ENCODE results near the gene NEK2. TPM values are rescaled to one million over a fixed set of nuclear protein-coding genes. Genes with fewer than 3 reads are reported as not detected.

NEK2 gene
- total and polyA plus RNA-seq, 2 of the 13 experiments (the other 11 are each of a cell fraction or from before 2014, with no cell fraction given) = 10.9 to 40.8 TPM

DNA sequence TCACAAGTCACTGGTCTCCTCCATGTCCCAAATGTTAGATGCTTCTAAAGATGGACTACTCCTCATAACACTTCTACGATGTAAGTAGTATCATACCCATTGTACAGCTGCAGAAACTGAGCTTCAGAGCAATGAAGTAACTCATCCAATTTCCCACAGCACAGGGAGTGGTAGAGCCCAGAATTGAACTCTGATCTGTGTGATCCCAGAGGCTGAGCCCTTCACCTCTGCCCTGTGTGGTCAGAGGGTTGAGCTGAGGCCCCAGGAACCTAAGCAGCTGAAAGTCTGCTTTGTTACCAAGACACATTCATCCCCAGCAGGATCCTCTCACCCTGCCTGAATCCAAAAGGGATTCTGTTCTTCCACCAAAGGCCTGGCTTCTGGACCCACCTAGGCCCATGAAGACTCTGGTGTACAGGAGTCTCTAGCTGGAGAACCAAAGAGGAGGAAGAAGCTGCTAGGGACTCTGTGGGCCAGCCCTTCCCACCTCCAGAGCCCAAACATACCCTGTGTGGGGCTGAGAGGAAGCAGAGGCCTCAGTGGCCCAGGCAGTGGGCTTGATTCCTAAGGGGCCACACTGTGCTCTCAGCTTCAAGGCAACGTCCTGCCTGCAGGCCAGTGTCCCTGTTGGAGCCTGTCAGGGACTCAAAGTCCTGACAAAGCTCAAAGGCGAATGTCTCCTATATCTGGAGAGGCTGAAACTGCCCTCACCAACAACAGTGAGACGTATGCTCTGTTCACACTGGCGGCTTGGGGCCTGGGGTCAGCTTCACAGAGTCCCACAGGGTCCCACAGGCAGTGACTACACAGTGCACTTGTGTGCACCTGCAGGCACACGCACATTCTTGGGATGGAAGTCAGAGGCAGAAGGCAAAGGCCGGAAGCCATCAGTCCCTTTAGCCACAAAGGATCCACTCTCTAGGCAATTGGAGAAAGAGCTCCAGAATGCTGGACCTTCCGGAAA, 56.1 kb downstream of the NEK2 start (continued):
- TF ChIP-seq, protein P1, sequence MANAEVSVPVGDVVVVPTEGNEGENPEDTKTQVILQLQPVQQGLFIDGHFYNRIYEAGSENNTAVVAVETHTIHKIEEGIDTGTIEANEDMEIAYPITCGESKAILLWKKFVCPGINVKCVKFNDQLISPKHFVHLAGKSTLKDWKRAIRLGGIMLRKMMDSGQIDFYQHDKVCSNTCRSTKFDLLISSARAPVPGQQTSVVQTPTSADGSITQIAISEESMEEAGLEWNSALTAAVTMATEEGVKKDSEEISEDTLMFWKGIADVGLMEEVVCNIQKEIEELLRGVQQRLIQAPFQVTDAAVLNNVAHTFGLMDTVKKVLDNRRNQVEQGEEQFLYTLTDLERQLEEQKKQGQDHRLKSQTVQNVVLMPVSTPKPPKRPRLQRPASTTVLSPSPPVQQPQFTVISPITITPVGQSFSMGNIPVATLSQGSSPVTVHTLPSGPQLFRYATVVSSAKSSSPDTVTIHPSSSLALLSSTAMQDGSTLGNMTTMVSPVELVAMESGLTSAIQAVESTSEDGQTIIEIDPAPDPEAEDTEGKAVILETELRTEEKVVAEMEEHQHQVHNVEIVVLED (CRISPR knock-in tag; IDR thresholded peaks at IDR 0.05; ENCODE audit: borderline replicate concordance) = peak; percentile 26; the same call in 1 of the 2 replicates
- peak; percentile 64; the same call in 1 of the 2 replicates for TF ChIP-seq TARDBP (CRISPR knock-in tag; IDR thresholded peaks at IDR 0.05)
- TF ChIP-seq PRDM10 (CRISPR knock-in tag; IDR thresholded peaks at IDR 0.05; ENCODE audit: low read depth) = peak; percentile 95
- no peak for TF ChIP-seq FOXK1 (CRISPR knock-in tag; IDR thresholded peaks at IDR 0.05; ENCODE audit: borderline replicate concordance, low read depth)
- no peak for TF ChIP-seq ZFP36L2 (CRISPR knock-in tag; IDR thresholded peaks at IDR 0.05)
- TF ChIP-seq TOE1 (CRISPR knock-in tag; IDR thresholded peaks at IDR 0.05) = no peak
- no peak; the same call in 1 of the 2 replicates for TF ChIP-seq SP4 (CRISPR knock-in tag; IDR thresholded peaks at IDR 0.05)
- no peak; the same call in 1 of the 2 replicates for TF ChIP-seq MBD4 (IDR thresholded peaks at IDR 0.05; ENCODE audit: borderline replicate concordance, low read length)
- TF ChIP-seq KLF12 (CRISPR knock-in tag; IDR thresholded peaks at IDR 0.05; ENCODE audit: borderline replicate concordance) = 0 out of 2 replicates have a peak, but pooled peaks have one; percentile 13
- no peak for TF ChIP-seq ATF7 (IDR thresholded peaks at IDR 0.05)
- TF ChIP-seq ATF7 (CRISPR knock-in tag; IDR thresholded peaks at IDR 0.05) = no peak
- no peak for TF ChIP-seq ZNF577 (CRISPR knock-in tag; IDR thresholded peaks at IDR 0.05; ENCODE audit: borderline replicate concordance, low read depth)
- TF ChIP-seq ESRRA (CRISPR knock-in tag; IDR thresholded peaks at IDR 0.05; ENCODE audit: low read depth) = peak; percentile 96
- TF ChIP-seq ZNF572 (CRISPR knock-in tag; IDR thresholded peaks at IDR 0.05) = no peak
- peak; percentile 53; the same call in 1 of the 2 replicates for TF ChIP-seq ELF3 (CRISPR knock-in tag; IDR thresholded peaks at IDR 0.05)
- peak; percentile 4; the same call in 1 of the 2 replicates for TF ChIP-seq ZGPAT (CRISPR knock-in tag; IDR thresholded peaks at IDR 0.05)
- no peak for TF ChIP-seq SIN3A (IDR thresholded peaks at IDR 0.05; ENCODE audit: borderline replicate concordance, low read depth, low read length)
- TF ChIP-seq SSRP1 (CRISPR knock-in tag; IDR thresholded peaks at IDR 0.05) = no peak
- no peak for TF ChIP-seq NRL (CRISPR knock-in tag; IDR thresholded peaks at IDR 0.05; ENCODE audit: borderline replicate concordance)
- TF ChIP-seq, protein P2, sequence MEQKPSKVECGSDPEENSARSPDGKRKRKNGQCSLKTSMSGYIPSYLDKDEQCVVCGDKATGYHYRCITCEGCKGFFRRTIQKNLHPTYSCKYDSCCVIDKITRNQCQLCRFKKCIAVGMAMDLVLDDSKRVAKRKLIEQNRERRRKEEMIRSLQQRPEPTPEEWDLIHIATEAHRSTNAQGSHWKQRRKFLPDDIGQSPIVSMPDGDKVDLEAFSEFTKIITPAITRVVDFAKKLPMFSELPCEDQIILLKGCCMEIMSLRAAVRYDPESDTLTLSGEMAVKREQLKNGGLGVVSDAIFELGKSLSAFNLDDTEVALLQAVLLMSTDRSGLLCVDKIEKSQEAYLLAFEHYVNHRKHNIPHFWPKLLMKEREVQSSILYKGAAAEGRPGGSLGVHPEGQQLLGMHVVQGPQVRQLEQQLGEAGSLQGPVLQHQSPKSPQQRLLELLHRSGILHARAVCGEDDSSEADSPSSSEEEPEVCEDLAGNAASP (CRISPR knock-in tag; IDR thresholded peaks at IDR 0.05; ENCODE audit: borderline replicate concordance) = peak; percentile 66; the same call in 1 of the 2 replicates
- no peak for TF ChIP-seq SNRNP70 (IDR thresholded peaks at IDR 0.05; ENCODE audit: low read depth, low read length)

Data from HepG2 (cell line).